G401 (cell line): ENCODE data around the gene JTB. TPM values are rescaled to one million over a fixed set of nuclear protein-coding genes. Genes with fewer than 3 reads are reported as not detected.

ENCODE experiments used
- DNase-seq: peaks from one replicate; pipeline ENCODE4 v3.0.0-alpha.2; 2015; ENCODE audit warnings: low spot score
- in situ Hi-C: cut with HindIII; loops from 2 replicates; pipeline ENCODE4 v1.10.0; 2016; ENCODE audit warnings: low sequenced_read_pairs, mixed read lengths
- total RNA-seq: library from RNA; depleted of rRNA; stranded (reverse); fragments of >200 nt; shearing (Covaris generic); gene quantifications from 2 replicates; pipeline ENCODE4 v1.2.3, GENCODE V29; 2014; rRNA removed

The JTB gene
- total RNA-seq, 1 experiment from 2014 or later, result 196 TPM

GRCh38 chr1:153939476-153939875 lies 38.0 kb downstream of the JTB start:
- no peak for DNase-seq
- in situ Hi-C loops, result loop anchor here (25.0 kb wide), 1 partner anchor 127 kb away; no protein-coding TSS in a partner anchor

GRCh38 chr1:153938996-153939395 lies 38.5 kb downstream of the JTB start:
- DNase-seq, result no peak
- in situ Hi-C loops, result loop anchor here (25.0 kb wide), 1 partner anchor 127 kb away; no protein-coding TSS in a partner anchor

- in situ Hi-C loops, result loop anchor here (25.0 kb wide), 1 partner anchor 125 kb away; no protein-coding TSS in a partner anchor
- no peak for DNase-seq
Measured at GRCh38 chr1:153937331-153937730, 40.1 kb downstream of the JTB start.

- in situ Hi-C loops, result loop anchor here (25.0 kb wide), 1 partner anchor 124 kb away; no protein-coding TSS in a partner anchor
- DNase-seq, result peak; percentile 68
Measured at GRCh38 chr1:153936011-153936802, 41.3 kb downstream of the JTB start.

- no peak for DNase-seq
- in situ Hi-C loops, result loop anchor here (25.0 kb wide), 1 partner anchor 122 kb away; no protein-coding TSS in a partner anchor
Measured at GRCh38 chr1:153934746-153935145, 42.7 kb downstream of the JTB start.

- no peak for DNase-seq
- in situ Hi-C loops, result loop anchor here (25.0 kb wide), 1 partner anchor 122 kb away; no protein-coding TSS in a partner anchor
Measured at GRCh38 chr1:153933955-153934354, 43.5 kb downstream of the JTB start.

GRCh38 chr1:153933430-153933829 lies 44.0 kb downstream of the JTB start:
- in situ Hi-C loops, result loop anchor here (25.0 kb wide), 1 partner anchor 121 kb away; no protein-coding TSS in a partner anchor
- DNase-seq, result no peak

- in situ Hi-C loops, result loop anchor here (25.0 kb wide), 1 partner anchor 120 kb away; no protein-coding TSS in a partner anchor
- DNase-seq, result no peak
Measured at GRCh38 chr1:153932156-153933131, 45.0 kb downstream of the JTB start.

- in situ Hi-C loops, result loop anchor here (25.0 kb wide), 1 partner anchor 118 kb away; no protein-coding TSS in a partner anchor
- DNase-seq, result no peak
Measured at GRCh38 chr1:153929981-153930948, 47.2 kb downstream of the JTB start.

GRCh38 chr1:153929426-153929825 lies 48.0 kb downstream of the JTB start:
- in situ Hi-C loops, result loop anchor here (25.0 kb wide), 1 partner anchor 117 kb away; no protein-coding TSS in a partner anchor
- no peak for DNase-seq

GRCh38 chr1:153928791-153929341 lies 48.6 kb downstream of the JTB start:
- DNase-seq, result no peak
- in situ Hi-C loops, result loop anchor here (25.0 kb wide), 1 partner anchor 117 kb away; no protein-coding TSS in a partner anchor

- DNase-seq, result no peak
- in situ Hi-C loops, result loop anchor here (25.0 kb wide), 1 partner anchor 116 kb away; no protein-coding TSS in a partner anchor
Measured at GRCh38 chr1:153928245-153928644, 49.2 kb downstream of the JTB start.

- DNase-seq, result no peak
- in situ Hi-C loops, result loop anchor here (25.0 kb wide), 1 partner anchor 114 kb away; no protein-coding TSS in a partner anchor
Measured at GRCh38 chr1:153926405-153926804, 51.1 kb downstream of the JTB start.

Other genes starting within 250 kb of the JTB start
- gene INTS3, start 249.6 kb downstream of the JTB start, total RNA-seq, result 20.7 and 21.1 TPM in 2 replicates
- 1.4 and 5.4 TPM in 2 replicates for gene SLC27A3, start 202.3 kb downstream of the JTB start, total RNA-seq
- gene GATAD2B, start 54.7 kb downstream of the JTB start, total RNA-seq, result 5.0 and 5.8 TPM in 2 replicates
- gene DENND4B, start 31.0 kb downstream of the JTB start, total RNA-seq, result 7.8 and 9.3 TPM in 2 replicates
- gene CRTC2, start 19.1 kb downstream of the JTB start, total RNA-seq, result 3.6 and 7.2 TPM in 2 replicates
- 251 and 259 TPM in 2 replicates for gene SLC39A1, start 14.1 kb downstream of the JTB start, total RNA-seq
- 12.0 and 13.4 TPM in 2 replicates for gene CREB3L4, start 9.8 kb downstream of the JTB start, total RNA-seq
- 18.5 and 23.4 TPM in 2 replicates for gene RAB13, start 8.7 kb upstream of the JTB start, total RNA-seq
- 2,657 and 4,065 TPM in 2 replicates for gene RPS27, start 13.1 kb upstream of the JTB start, total RNA-seq
- not detected in 2 replicates for gene NUP210L, start 177.4 kb upstream of the JTB start, total RNA-seq
- 384 and 782 TPM in 2 replicates for gene TPM3, start 214.4 kb upstream of the JTB start, total RNA-seq
- not detected in 2 replicates for gene CFAP141, start 228.7 kb upstream of the JTB start, total RNA-seq
- 120 and 209 TPM in 2 replicates for gene UBAP2L, start 243.3 kb upstream of the JTB start, total RNA-seq